MG63 (cell line): ENCODE results near the gene DDX46. TPM values are rescaled to one million over a fixed set of nuclear protein-coding genes. Genes with fewer than 3 reads are reported as not detected.
A peak's percentile ranks its signal among the peaks of the same experiment; 100 is the strongest.

Experiments used
- DNase-seq: peaks from one replicate; pipeline ENCODE4 v3.0.0-alpha.2; 2020
- H3K27me3 ChIP-seq: fragments of 250-450 bp; sonication (Bioruptor Pico); 2 replicates; pipeline ENCODE4 v1.5.1; 2020; ENCODE audit warnings: mild to moderate bottlenecking, moderate library complexity
- H3K36me3 ChIP-seq: fragments of 250-450 bp; sonication (Bioruptor Pico); 2 replicates; pipeline ENCODE4 v1.5.1; 2020; ENCODE audit warnings: mild to moderate bottlenecking, moderate library complexity
- H3K4me3 ChIP-seq: fragments of 250-450 bp; sonication (Bioruptor Pico); 2 replicates; pipeline ENCODE4 v1.5.1; 2020; ENCODE audit warnings: mild to moderate bottlenecking, moderate library complexity
- H3K9me3 ChIP-seq: fragments of 250-450 bp; sonication (Bioruptor Pico); 2 replicates; pipeline ENCODE4 v1.5.1; 2020; ENCODE audit warnings: mild to moderate bottlenecking, moderate library complexity
- total RNA-seq: library from RNA; depleted of rRNA; stranded (reverse); fragments of >200 nt; shearing (Covaris generic); gene quantifications from 2 replicates; pipeline ENCODE4 v1.2.3, GENCODE V29; 2014; ENCODE audit warnings: low replicate concordance; rRNA removed

The DDX46 gene
- total RNA-seq, 1 experiment from 2014 or later, result 16.4 TPM

DNA sequence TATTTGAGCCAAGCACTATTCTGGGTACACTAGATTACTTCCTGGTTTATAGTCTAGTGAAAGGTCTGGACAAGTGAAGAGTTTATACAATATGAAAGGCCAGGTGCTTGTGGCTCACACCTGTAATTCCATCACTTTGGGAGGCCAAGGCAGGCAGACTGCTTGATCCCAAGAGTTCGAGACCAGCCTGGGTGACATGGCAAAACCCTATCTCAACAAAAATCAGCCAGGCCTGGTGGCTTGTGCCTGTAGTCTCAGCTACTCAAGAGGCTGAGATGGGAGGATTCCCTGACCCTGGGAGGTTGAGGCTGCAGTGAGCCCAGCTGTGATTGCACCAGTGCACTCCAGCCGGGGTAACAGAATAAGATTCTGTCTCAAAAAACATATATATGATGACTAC lies 106.1 kb downstream of the DDX46 start:
- H3K9me3 ChIP-seq, result no peaks in the 10 kb centered on the region
- peaks cover 20% of the 10 kb centered on the region for H3K36me3 ChIP-seq
- no peak overlapping the region for H3K4me3 ChIP-seq
- DNase-seq, result no peak
- no peaks in the 10 kb centered on the region for H3K27me3 ChIP-seq

DNA sequence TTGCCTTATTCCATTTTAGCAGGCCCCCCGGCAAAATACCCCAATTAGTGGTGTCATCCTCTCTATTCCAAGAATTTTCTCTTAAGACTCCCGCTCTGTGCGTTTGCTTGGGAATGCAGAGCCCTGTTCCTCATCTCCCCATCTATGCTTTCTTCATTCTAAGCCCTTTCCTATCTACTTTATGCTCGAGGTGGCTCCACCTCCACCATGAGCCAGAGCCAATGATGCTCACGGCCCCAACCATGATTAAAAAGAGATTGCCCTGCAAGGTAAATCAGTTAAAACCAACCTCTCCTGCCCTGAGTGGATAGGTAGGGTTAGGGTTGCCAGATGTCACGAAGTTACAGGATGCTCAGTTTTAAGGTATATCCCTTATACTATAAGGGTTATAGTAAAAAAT lies 114.9 kb downstream of the DDX46 start:
- Histone ChIP-seq H3K27me3 (no peaks in the 10 kb centered on the region), H3K9me3 (no peaks in the 10 kb centered on the region), H3K4me3 (peak overlapping the region; percentile 71), H3K36me3 (peaks cover 7% of the 10 kb centered on the region)
- no peak for DNase-seq

DNA sequence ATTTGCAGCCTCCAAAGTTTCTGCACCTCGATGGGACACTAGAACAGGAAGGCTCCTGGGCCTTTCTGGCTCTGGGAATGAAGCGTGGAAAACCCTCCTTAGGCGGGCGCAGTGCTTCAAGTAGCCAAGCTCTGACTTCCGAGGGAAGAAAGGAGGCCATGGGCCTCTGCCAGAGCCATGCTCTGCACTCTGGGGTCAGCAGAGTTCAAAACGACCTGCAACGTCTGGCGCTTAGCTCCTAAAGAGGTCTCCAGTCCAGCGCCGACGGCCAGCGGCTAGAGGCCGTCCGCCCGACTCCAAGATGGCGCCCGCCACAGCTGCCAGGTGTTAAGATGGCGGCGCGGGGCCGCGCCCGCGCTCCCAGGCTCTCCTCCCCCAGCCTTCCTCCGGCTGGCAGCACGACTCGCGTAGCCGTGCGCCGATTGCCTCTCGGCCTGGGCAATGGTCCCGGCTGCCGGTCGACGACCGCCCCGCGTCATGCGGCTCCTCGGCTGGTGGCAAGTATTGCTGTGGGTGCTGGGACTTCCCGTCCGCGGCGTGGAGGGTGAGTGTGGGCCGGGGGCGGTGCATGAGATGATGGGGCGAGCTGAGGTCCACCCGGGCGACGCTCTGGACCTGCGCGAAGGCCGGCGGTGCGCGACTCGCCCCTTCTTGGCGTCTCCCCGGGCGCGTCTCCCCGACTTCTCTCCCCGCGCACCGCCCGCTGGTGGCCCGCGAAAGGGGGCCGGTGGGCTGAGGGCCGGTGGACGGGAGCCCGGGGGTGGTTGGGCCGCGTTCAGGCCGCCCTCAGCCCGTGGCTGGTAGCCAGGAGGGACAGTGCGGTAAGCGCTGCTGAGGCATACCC lies 115.6 kb downstream of the DDX46 start, which contains the start of gene TXNDC15:
TSS of gene TXNDC15 (plus strand) at position 385 of the 844 bp plus-strand sequence. CDS start at position 442, 57 bp downstream.
- peak; percentile 91 for DNase-seq
- Histone ChIP-seq H3K36me3 (peaks cover 7% of the 10 kb centered on the region), H3K9me3 (no peaks in the 10 kb centered on the region), H3K4me3 (peak within 1 kb of the TSS; percentile 71), H3K27me3 (no peaks in the 10 kb centered on the region)

DNA sequence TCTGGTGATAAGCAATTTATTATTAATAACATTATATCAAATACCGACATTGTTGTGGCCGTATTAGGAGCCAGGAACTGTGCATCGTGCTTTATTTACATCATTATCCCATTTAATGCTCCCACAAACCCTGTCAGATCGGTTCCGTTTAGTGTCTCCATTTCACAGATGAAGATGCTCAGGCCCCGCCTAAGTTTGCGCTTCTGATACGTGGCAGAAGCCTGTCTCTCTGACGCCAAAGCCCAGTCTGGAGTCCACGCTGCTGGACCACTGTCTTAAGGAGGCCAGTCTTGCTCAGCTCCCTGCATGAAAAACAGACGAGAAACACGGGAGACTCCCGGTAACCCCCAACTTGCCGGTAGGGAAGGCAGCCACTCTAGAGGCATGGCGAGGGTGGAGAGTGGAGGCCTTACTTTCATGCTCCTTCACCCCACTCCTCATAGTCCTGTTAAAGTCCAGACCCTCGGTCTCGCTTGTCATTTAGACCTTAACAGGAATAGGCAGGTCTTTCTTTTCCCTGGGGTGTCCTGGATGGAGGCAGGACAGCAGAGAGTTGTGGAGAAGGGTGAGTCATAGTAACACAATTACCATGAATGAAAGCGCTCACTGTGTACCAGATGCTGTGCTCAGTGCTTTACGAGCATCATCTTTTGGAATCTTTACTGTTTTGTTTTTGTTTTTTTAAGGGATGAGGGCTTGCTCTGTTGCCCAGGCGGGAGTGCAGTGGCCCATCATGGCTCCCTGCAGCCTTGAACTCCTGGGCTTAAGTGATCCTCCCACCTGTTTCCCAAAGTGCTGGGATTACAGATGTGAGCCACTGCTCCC lies 116.5 kb downstream of the DDX46 start:
- H3K9me3 ChIP-seq, result no peaks in the 10 kb centered on the region
- H3K36me3 ChIP-seq, result peaks cover 7% of the 10 kb centered on the region
- peak; percentile 79 for DNase-seq
- H3K4me3 ChIP-seq, result peak overlapping the region; percentile 71
- H3K27me3 ChIP-seq, result no peaks in the 10 kb centered on the region

DNA sequence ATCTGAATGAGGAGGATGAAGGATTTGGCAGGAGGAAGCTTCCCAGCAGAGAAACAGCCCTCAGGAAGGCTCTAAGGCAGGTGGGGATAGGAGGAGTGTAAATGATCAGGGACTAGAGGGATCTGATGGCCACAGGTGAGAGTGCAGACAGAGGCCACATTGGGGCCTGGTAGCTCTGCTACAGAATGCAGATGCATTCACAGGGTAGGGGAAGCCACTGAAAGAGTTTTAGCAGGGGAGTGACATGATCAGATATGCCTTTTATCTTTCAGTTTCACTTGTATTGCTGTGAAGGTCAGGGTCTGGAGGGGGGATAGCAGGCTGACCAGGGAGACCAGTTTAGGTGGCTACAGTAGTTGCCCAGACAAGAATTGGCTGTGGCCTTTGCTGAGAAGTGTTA lies 118.6 kb downstream of the DDX46 start:
- Histone ChIP-seq H3K4me3 (no peak overlapping the region), H3K36me3 (peaks cover 7% of the 10 kb centered on the region), H3K9me3 (no peaks in the 10 kb centered on the region), H3K27me3 (no peaks in the 10 kb centered on the region)
- DNase-seq, result no peak

DNA sequence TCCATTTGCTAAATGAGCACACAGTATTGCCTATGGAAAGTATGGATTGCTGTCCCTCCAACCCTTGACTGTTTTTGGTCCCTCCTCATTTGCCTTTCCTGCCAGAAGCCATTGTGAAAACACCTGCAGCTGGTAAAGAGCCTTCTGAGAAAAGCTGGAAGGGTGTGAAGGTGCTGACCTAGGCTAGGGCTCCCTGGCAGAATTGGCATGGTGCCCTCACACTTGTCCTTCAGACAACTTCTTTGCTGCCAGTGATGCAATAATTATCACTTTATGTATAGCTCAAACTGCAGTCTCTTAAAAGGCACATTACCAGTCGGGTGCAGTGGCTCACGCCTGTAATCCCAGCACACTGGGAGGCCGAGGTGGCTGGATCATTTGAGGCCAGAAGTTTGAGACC lies 119.8 kb downstream of the DDX46 start:
- no peak overlapping the region for H3K4me3 ChIP-seq
- H3K27me3 ChIP-seq, result no peaks in the 10 kb centered on the region
- no peak for DNase-seq
- H3K9me3 ChIP-seq, result no peaks in the 10 kb centered on the region
- peaks cover 7% of the 10 kb centered on the region for H3K36me3 ChIP-seq

DNA sequence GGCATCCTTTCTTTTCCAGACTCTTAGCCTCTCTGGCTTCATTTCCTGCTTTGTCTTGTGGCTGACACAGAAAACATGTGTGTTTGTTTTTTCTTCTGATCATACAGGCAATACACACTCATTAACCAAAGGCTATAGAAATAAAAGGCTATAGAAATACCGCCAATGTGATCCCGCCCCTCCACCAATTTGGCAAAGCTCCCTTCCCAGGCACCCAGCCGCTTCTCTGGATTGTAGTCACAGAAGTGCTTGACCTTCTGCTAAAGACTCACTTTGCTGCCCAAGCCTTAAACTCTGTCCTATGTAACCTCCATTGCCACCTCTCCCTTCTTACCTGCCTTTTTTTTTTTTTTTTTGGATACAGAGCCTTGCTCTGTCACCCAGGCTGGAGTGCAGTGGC lies 120.9 kb downstream of the DDX46 start:
- no peak for DNase-seq
- no peak overlapping the region for H3K4me3 ChIP-seq
- H3K27me3 ChIP-seq, result no peaks in the 10 kb centered on the region
- H3K36me3 ChIP-seq, result peaks cover 7% of the 10 kb centered on the region
- no peaks in the 10 kb centered on the region for H3K9me3 ChIP-seq

Other genes starting within 250 kb of the DDX46 start
- 42.0 and 47.4 TPM in 2 replicates for gene JADE2, start 233.1 kb upstream of the DDX46 start, total RNA-seq
- 81.1 and 98.2 TPM in 2 replicates for gene SAR1B, start 126.0 kb upstream of the DDX46 start, total RNA-seq
- 11.7 and 14.2 TPM in 2 replicates for gene SEC24A, start 110.0 kb upstream of the DDX46 start, total RNA-seq
- gene CAMLG, start 20.2 kb upstream of the DDX46 start, total RNA-seq, result 29.8 and 59.6 TPM in 2 replicates
- 26.2 and 37.6 TPM in 2 replicates for gene C5orf24, start 87.2 kb downstream of the DDX46 start, total RNA-seq
- 115 and 231 TPM in 2 replicates for gene TXNDC15, start 115.6 kb downstream of the DDX46 start, total RNA-seq
- 7.1 and 11.1 TPM in 2 replicates for gene PCBD2, start 146.4 kb downstream of the DDX46 start, total RNA-seq
- 0.59 and 1.5 TPM in 2 replicates for gene CATSPER3, start 209.1 kb downstream of the DDX46 start, total RNA-seq